IPS-NIHi11 (cell line): ENCODE measurements around the gene CA6.
"Not testable (repeated sequence)": the region's sequence is repeated elsewhere in the genome, so short reads cannot be mapped to it uniquely, and the experiment has no call there.

Experiments used
- DNase-seq: peaks from one replicate; pipeline ENCODE4 v3.0.0; 2012; ENCODE audit warnings: mixed read lengths, low spot score

CA6 gene

GRCh38 chr1:8969937-8970336 lies 24.3 kb downstream of the CA6 start:
- no peak for DNase-seq

DNA sequence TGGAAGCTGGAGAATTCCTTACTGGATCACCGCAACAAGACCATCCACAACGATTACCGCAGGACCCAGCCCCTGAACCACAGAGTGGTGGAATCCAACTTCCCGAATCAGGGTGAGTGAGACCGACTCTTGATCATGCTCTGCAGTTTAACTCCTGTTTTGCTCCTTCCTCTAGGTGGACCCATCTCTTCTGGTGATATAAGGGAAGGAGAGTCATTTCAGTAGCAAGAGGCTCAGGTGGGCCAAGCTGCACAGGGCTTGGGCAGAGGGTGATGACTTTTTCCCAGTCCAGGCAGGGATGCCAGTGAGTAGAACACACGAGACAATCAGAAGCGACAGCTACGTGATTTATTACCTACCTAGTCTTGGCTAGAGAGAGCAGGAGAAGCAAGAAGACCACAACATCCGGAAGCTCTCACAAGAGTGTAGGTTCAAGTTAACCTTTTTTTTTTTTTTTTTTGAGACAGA lies 25.2 kb downstream of the CA6 start:
- no peak for DNase-seq

DNA sequence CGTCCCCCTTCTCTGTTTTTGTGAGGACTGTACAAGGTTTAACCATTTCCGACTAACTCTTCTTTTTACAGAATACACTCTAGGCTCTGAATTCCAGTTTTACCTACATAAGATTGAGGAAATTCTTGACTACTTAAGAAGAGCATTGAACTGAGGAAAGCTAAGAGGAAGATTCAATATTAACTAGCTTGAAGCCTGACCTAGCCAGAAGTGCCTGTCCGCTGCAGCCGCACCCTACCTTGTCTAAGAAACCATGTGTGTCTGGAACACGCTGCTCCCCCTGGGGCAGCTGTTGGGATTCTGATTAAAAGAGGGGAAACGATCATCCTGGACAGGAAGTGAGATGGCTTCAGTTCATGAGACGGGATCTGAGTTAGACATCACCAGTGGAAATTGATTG lies 28.9 kb downstream of the CA6 start:
- DNase-seq, result no peak

- no peak for DNase-seq
Measured at GRCh38 chr1:8976338-8976737, 30.7 kb downstream of the CA6 start.

DNA sequence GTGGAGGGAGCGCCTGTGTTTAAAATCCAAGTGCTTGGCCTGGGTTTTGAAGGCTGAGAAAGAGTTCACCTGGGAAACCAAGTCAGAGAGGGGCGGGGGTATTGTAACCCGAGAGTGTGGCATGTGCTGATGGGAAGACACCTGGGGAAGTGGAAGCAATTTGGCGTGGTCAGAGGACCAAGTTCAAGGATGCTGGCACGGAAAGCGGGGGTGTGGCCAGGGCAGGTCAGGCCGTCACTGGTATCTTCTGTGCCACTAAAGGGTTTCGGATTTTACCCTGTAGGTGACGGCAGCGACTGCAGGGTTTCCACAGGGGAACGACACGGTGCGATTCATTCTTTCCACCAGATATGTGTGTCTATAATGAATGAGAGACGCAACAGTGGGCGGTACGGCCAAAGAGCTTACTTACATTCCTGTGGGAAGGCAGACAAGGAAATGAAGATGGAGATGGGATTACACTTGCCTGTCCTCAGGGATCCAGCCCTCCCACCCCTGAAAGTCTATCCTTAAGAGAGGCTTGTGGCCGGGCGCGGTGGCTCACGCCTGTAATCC lies 31.3 kb downstream of the CA6 start:
- DNase-seq, result no peak

DNA sequence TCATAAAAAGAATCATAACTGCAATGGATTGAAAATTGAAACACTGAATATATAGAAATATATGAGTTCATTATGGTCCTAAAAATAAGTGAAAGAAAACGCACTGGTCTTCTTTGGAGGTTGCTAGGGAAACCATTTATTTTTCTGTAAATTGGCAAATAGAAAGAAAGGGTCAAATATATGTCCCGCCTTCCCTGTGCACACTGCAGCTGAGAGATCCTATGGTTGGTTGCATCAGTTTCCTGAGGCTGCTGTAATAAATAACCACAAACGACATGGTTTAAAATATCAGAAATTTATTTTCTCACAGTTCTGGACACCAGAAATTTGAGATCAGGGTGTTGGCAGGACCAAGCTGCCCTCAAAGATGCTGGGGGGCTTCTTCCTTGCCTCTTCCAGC lies 35.0 kb downstream of the CA6 start:
- no peak for DNase-seq

DNA sequence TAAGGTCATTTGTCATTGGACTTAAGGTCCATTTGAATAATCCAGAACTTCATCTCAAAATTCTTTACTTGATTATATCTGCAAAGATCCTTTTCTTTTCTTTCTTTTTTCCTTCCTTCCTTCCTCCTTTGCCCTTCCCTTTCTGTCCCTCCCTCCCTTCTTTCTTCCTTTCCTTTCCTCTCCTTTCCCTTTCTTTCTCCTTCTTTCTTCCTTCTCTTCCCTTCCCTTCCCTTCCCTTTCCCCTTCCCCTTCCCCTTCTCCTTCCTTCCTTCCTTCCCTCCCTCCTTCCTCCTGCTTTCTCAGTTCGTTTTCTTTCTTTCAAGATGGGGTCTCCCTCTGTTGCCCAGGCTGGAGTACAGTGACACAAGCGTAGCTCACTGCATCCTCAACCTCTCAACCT lies 35.5 kb downstream of the CA6 start:
- no peak for DNase-seq

DNA sequence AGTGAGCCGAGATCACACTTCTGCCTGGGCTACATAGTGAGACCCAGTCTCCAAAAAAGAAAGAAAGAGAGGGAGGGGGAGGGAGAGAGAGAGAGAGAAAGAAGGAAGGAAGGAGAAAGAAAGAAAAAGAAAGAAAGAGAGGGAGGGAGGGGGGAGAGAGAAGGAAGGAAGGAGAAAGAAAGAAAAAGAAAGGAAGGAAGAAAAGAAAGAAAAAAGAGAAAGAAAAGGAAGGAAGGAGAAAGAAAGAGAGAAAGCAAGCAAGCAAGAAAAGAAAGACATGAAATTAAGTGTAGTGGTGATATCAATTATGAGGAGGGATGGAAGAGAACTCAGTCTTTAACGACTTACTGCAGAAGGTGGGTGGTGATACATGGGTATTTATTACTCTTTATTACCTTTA lies 38.5 kb downstream of the CA6 start:
- DNase-seq, result no peak

- DNase-seq, result no peak
Measured at GRCh38 chr1:8984990-8985389, 39.3 kb downstream of the CA6 start.

GRCh38 chr1:8985915-8986813 lies 40.5 kb downstream of the CA6 start:
- no peak for DNase-seq

- DNase-seq, result no peak
Measured at GRCh38 chr1:8986814-8987190, 41.1 kb downstream of the CA6 start.

DNA sequence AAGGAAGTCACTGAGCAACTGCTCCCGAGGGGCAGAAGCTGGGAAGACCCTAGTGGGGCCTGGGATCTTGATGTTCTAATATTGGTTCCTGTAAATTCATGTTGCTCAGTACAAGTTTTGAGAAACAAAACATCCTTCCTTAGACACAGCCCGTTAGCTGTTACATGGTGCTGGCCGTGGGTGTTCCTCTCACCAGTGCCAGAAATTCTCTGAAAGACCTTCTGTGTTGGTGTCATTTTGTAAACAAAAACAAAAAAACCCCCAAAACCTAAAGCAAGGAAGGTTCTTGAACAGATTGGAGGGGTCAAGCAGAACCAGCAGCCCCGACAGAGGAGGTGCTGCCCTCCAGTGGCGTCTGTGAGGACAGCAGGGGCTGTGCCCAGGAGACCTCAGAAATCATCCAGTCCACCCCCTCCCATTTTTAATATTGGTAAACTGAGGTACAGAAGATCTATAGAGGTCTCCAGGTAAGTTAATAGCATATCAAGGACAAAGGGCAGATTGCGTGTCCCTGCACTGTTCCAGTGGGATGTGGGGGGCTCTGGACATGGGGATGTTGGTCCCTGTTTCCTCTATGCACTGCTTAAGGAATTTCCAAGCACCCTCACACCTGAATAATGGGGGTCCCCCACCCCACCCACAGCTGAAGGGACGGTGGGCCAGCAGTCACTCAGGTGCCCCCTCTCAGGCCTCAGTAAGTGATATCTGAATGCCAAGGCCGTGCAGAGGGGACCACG lies 42.4 kb downstream of the CA6 start:
- DNase-seq, result peak; percentile 83

DNA sequence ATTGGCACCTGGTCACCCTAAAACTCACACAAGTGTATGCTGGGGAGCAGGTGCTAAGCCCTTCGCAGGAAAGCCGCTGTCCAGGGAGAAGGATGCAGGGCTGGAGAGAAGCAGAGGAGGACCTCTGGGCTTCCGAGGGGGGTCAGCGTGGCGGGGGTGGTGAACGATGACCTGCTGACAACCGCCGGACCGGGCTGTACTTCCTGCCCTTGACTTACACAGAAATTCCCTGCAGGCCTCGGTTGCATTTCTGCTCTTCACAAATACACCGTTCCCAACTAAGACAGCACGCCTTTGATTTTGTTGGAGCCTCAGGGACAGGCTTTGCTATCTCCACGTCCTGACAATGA lies 42.9 kb downstream of the CA6 start:
- DNase-seq, result no peak

DNA sequence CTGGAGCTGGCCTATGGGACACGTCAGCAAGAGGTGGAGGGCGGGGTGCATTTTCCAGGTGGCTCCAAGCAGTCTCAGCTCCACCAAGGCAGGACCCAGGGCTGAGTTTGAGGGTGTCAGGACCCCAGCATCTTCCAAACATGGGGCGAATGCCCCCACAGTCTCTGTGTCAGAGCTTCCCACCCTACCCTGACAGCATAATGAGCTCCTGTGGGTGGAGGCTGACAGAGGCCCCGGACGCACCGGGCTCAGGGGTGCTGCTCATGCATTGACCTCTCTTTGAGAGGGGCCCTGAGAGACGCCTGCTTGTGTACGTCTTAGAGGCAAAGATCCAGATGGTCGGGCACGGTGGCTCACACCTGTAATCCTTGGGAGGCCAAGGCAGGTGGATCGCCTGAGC lies 43.4 kb downstream of the CA6 start:
- no peak for DNase-seq

DNA sequence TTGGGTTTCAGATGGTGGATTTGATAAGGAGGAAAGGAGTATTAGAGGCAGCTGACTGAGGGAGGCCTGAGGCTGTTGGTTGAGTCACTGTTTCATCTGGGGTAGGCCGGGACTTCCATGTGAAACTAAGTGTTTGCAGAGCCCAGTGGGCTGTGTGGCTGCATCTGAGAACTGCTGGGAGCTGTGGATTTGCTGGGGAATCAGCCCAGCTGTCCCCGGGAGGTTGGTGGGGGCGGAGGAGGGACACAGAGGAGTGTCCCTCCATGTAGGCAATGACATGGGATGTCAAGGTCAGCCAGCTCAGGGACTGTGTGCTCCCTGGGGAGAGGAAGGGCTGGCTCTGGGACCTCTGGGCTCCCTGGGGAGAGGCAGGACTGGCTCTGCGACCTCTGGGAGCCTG lies 44.2 kb downstream of the CA6 start:
- no peak for DNase-seq

DNA sequence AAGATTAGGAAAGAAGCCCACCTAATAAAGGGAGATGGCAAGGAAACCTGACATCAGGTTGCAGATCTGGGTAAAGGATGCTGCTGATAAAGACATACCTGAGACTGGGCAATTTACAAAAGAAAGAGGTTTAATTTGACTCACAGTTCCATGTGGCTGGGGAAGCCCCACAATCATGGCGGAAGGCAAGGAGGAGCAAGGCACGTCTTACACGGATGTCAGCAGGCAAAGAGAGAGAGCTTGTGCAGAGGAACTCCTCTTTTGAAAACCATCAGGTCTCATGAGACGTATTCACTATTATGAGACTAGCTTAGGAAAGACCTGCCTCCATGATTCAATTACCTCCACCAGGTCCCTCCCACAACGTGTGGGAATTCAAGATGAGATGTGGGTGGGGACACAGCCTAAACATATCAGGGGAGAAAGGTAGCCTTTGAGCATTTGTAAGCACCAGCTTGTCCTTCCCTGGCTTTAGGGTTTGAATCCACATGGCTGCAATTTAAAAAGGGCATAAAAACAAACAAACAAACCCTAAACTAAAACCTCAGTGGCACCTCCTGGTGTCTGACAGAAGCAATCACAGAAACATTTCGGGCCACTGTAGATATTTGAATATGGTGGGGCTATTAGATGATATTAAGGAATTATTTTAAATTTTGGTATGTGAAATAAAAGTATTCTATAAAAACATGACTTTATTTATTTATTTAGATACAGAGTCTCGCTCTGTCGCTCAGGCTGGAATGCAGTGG lies 47.4 kb downstream of the CA6 start:
- DNase-seq, result no peak

DNA sequence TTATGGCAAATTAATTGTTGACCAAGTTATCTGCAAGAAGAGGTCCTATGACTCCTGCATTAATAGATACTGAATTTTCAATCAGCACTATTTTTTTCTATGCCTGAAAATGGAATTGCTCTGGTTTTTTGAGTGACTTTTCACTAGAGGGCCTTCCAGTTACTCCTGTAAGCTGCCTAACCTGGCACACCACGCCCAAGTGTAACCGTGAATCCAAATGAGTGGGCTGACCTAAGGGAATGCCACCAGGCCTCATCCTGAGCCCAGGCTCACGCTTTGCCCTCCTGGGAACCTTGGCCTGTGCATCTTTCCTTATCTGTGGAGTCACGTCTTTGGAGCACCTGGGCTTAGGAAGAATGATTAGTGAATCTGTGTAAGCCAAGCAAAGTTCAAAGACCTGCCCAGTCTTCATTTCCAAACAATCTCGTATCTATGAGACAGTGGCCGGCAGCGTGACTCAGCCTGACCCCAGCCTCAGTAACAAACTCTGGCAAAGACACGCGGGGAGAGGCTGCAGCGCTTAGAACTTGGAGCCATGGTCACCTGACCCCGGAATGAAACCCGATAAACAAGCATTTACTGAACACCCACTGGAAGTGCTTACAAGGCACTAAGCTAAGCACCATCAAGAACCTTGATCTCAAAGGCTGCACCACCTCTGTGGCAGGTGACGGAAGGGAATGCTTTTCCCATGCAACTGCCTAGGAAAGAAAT lies 48.5 kb downstream of the CA6 start:
- DNase-seq, result not testable (repeated sequence)

- DNase-seq, result not testable (repeated sequence)
Measured at GRCh38 chr1:9001534-9002214, 56.0 kb downstream of the CA6 start.

DNA sequence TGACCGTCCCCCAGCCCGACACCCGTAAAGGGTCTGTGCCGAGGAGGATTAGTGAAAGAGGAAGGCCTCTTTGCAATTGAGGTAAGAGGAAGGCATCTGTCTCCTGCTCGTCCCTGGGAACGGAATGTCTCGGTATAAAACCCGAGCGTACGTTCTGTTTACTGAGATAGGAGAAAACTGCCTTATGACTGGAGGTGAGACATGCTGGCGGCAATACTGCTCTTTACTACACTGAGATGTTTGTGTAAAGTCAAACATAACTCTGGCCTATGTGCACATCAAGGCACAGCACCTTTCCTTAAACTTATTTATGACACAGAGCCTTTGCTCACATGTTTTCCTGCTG lies 56.5 kb downstream of the CA6 start:
- not testable (repeated sequence) for DNase-seq

DNA sequence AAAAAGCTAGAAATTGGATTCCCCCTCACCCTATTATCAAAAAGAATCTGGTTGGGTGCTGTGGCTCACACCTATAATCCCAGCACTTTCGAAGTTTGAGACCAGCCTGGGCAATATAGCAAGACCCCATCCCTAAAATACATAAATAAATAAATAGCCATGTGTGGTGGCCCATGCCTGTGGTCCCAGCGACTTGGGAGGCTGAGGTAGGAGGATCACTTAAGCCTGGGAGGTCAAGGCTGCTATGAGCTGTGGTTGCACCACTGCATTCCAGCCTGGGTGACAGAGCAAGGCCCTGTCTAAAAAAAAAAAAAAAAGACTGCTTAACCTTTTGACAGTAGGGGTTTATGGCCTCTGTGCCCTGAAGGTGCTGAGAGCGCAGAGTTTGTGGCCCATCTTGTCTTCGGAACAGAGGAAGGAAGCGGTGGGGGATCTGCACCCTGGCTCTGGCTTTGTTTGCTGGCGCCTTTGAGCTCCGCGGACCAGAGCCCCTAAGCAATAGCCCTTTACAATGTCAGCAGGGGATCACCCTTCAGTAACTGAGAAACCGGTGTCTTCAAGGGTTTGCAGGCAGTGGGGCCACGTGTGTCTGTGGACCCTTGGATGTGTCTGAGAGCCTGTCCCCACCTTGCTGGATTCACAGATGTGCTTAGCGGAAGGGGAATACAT lies 58.5 kb downstream of the CA6 start:
- DNase-seq, result no peak
